Measurements from ENCODE around the gene GPC6. TPM values are rescaled to one million over a fixed set of nuclear protein-coding genes. Genes with fewer than 3 reads are reported as not detected.

Gene GPC6
- total RNA-seq, 1 experiment from 2014 or later: 0.22 TPM

DNA sequence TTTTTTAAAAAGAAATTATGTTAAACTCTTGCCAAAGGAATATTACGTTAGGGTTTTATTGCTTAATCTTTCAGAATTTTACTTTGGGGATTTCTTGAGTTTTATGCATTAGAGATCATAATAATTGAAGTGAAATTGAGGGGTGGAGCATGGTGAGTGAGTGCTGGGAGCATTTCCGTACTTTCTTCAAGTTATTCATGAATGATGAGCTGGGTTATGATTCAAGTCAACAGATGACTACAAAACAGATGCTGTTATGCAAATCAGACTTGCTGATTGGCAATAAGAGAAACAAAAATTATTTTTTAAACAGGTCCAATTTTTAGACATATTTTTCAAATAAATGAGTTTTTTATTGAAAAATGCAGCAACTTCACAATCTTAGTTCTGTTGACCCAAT, 748.6 kb downstream of the GPC6 start:
- Histone ChIP-seq H3K27me3 (ENCODE audit: insufficient read depth, low read length) (no peaks in the 10 kb centered on the region), H3K9me2 (ENCODE audit: insufficient read depth) (no peaks in the 10 kb centered on the region), H3K36me3 (ENCODE audit: control insufficient read depth in 1 of 2, insufficient read depth in 2 of 2, low read length in 2 of 2) (no peaks in the 10 kb centered on the region), H2AFZ (ENCODE audit: low read depth, low read length, poor library complexity, severe bottlenecking) (no peak overlapping the region), H3K4me2 (ENCODE audit: low read length) (no peak overlapping the region), H3K9ac (ENCODE audit: low read length) (no peak overlapping the region), H4K20me1 (ENCODE audit: insufficient read depth) (no peaks in the 10 kb centered on the region), H3K79me2 (ENCODE audit: insufficient read depth, low read length) (no peaks in the 10 kb centered on the region), H3K9me3 (ENCODE audit: control insufficient read depth in 1 of 2, insufficient read depth in 1 of 2, low read depth in 1 of 2, low read length in 2 of 2) (peaks cover 14 to 27% of the 10 kb centered on the region in 2 experiments; a peak in 2 of 4 replicates), H3K4me3 (replicated peaks in 1 of 2; ENCODE audit: low read depth in 1 of 2, low read length in 2 of 2) (no peak overlapping the region), H3K27ac (ENCODE audit: low read depth, low read length) (no peak overlapping the region), H3K4me1 (ENCODE audit: control insufficient read depth in 1 of 2, insufficient read depth in 2 of 2, low read length in 2 of 2) (no peaks in the 10 kb centered on the region)
- RAD21 ChIA-PET (ENCODE audit: low non-redundant PET in 1 of 2, low total read pairs in 2 of 2, uncharacterized antibody in 2 of 2, unreplicated experiment in 2 of 2): no interaction called here
- intact Hi-C loops (cut with micrococcal nuclease): no loop called here
- DNase-seq (ENCODE audit: low read depth, low spot score): no peak
- ATAC-seq: no peak
- BruUV-seq (replicated peaks): no TSS peak
- TF ChIP-seq, protein P1, sequence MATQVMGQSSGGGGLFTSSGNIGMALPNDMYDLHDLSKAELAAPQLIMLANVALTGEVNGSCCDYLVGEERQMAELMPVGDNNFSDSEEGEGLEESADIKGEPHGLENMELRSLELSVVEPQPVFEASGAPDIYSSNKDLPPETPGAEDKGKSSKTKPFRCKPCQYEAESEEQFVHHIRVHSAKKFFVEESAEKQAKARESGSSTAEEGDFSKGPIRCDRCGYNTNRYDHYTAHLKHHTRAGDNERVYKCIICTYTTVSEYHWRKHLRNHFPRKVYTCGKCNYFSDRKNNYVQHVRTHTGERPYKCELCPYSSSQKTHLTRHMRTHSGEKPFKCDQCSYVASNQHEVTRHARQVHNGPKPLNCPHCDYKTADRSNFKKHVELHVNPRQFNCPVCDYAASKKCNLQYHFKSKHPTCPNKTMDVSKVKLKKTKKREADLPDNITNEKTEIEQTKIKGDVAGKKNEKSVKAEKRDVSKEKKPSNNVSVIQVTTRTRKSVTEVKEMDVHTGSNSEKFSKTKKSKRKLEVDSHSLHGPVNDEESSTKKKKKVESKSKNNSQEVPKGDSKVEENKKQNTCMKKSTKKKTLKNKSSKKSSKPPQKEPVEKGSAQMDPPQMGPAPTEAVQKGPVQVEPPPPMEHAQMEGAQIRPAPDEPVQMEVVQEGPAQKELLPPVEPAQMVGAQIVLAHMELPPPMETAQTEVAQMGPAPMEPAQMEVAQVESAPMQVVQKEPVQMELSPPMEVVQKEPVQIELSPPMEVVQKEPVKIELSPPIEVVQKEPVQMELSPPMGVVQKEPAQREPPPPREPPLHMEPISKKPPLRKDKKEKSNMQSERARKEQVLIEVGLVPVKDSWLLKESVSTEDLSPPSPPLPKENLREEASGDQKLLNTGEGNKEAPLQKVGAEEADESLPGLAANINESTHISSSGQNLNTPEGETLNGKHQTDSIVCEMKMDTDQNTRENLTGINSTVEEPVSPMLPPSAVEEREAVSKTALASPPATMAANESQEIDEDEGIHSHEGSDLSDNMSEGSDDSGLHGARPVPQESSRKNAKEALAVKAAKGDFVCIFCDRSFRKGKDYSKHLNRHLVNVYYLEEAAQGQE (IDR thresholded peaks at IDR 0.05; ENCODE audit: low read depth): no peak
- TF ChIP-seq SIN3A (IDR thresholded peaks at IDR 0.05; ENCODE audit: low read depth) (no peak), POLR2A (IDR thresholded peaks at IDR 0.05; ENCODE audit: borderline replicate concordance, extremely low read depth, insufficient read depth, insufficient read length) (no peak), JUND (IDR thresholded peaks at IDR 0.05) (no peak), EGR1 (IDR thresholded peaks at IDR 0.05; ENCODE audit: low read depth) (no peak), CEBPB (IDR thresholded peaks at IDR 0.05; ENCODE audit: low read depth) (no peak), YY1 (IDR thresholded peaks at IDR 0.05; ENCODE audit: extremely low read depth, insufficient replicate concordance, low read depth, low read length) (no peak), ZNF274 (IDR thresholded peaks at IDR 0.05; ENCODE audit: low read depth, low read length) (no peak), EZH2phosphoT487 (IDR thresholded peaks at IDR 0.05; ENCODE audit: borderline replicate concordance) (no peak), EZH2 (IDR thresholded peaks at IDR 0.05) (no peak), ELF1 (IDR thresholded peaks at IDR 0.05; ENCODE audit: borderline replicate concordance, low read depth) (no peak), POLR2AphosphoS5 (IDR thresholded peaks at IDR 0.05; ENCODE audit: low read depth, low read length) (no peak), ZFX (IDR thresholded peaks at IDR 0.05) (no peak), CBX3 (IDR thresholded peaks at IDR 0.05; ENCODE audit: low read depth) (no peak), TCF7L2 (IDR thresholded peaks at IDR 0.05; ENCODE audit: borderline replicate concordance, extremely low read depth, insufficient read depth, insufficient read length) (no peak)
- TF ChIP-seq, protein P2, sequence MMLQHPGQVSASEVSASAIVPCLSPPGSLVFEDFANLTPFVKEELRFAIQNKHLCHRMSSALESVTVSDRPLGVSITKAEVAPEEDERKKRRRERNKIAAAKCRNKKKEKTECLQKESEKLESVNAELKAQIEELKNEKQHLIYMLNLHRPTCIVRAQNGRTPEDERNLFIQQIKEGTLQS (IDR thresholded peaks at IDR 0.05): no peak
- TF ChIP-seq, protein P3, sequence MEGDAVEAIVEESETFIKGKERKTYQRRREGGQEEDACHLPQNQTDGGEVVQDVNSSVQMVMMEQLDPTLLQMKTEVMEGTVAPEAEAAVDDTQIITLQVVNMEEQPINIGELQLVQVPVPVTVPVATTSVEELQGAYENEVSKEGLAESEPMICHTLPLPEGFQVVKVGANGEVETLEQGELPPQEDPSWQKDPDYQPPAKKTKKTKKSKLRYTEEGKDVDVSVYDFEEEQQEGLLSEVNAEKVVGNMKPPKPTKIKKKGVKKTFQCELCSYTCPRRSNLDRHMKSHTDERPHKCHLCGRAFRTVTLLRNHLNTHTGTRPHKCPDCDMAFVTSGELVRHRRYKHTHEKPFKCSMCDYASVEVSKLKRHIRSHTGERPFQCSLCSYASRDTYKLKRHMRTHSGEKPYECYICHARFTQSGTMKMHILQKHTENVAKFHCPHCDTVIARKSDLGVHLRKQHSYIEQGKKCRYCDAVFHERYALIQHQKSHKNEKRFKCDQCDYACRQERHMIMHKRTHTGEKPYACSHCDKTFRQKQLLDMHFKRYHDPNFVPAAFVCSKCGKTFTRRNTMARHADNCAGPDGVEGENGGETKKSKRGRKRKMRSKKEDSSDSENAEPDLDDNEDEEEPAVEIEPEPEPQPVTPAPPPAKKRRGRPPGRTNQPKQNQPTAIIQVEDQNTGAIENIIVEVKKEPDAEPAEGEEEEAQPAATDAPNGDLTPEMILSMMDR (IDR thresholded peaks at IDR 0.05 in 2 of 3, conservative IDR thresholded peaks at IDR 0.05 in 1 of 3; ENCODE audit: borderline replicate concordance in 1 of 3, insufficient read depth in 1 of 3, low read depth in 2 of 3, low read length in 2 of 3): no peak
- TF ChIP-seq, protein P4, sequence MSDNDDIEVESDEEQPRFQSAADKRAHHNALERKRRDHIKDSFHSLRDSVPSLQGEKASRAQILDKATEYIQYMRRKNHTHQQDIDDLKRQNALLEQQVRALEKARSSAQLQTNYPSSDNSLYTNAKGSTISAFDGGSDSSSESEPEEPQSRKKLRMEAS (IDR thresholded peaks at IDR 0.05): no peak
- CTCF ChIA-PET: no interaction called here
- POLR2A ChIA-PET: no interaction called here
